Heart left ventricle (tissue), 13 donors: ENCODE data around the gene PARVG.

Source experiments
- CTCF ChIP-seq, 12 donors: fragments of 200-600 bp; sonication (generic) in 4 of 12; IDR thresholded peaks; one replicate each; pipeline versions ENCODE4 v1.5.0 to v1.8.0; 2018 to 2022; ENCODE audit warnings: antibody characterized with exemption in 12 of 12, mild to moderate bottlenecking in 5 of 12
- POLR2A ChIP-seq, 2 donors: fragments of 450-650 bp; IDR thresholded peaks; one replicate each; pipeline ENCODE4 v1.6.1; 2017; ENCODE audit warnings: antibody characterized with exemption in 2 of 2, mild to moderate bottlenecking in 2 of 2, moderate library complexity in 2 of 2
- donor health status: ischemic (EF 13 %, LVEDD 7.1; RV severe dilation, severe dysfunction).
- donor health status: DM: no; HTN: yes; CAD: no.
- donor health status: DM: no; HTN: no; CAD: no.
- donor health status: ischemic (EF 25% LVEDD 6.9; RV normal size, moderate dysfunction).
- donor health status: ischemic (EF 25% LVEDD 5.7; RV mildly dilated, moderate dysfunction).
- donor health status: ischemic (EF 35%, LVEDD 5.7; RV mildly dilated, moderate dysfunction).
- donor health status: nonischemic (EF 11% LVEDD 7.7; RV severe dilation, severe dysfunction).
- donor health status: DM: yes; HTN: yes; CAD: no.
- donor health status: PGD.
- donor health status: ischemic (EF 29% LVEDD 5.4; RV normal size, mild dysfunction).
- donor health status: nonischemic (EF 23%, LVEDD 6.1; RV moderate dilation, normal function).

- TF ChIP-seq CTCF (IDR thresholded peaks at IDR 0.05), result no peak
- no peak for TF ChIP-seq POLR2A (IDR thresholded peaks at IDR 0.05)
Observed at GRCh38 chr22:44229331-44229730, 48.6 kb downstream of the PARVG start.
